A549 treated with AZD9567 at 1 μM for 4 hours (cell line): Measurements from ENCODE around the gene VHLL. TPM values are rescaled to one million over a fixed set of nuclear protein-coding genes. Genes with fewer than 3 reads are reported as not detected.

ENCODE experiments used
- total RNA-seq: library from RNA; stranded (reverse); fragments of 200-300 nt; extraction: Qiagen RNA extraction; gene quantifications from 5 replicates; pipeline ENCODE4 v1.2.3, GENCODE V29; 2022; ENCODE audit not compliant: insufficient read depth

Gene VHLL
- not detected in 5 replicates for total RNA-seq

DNA sequence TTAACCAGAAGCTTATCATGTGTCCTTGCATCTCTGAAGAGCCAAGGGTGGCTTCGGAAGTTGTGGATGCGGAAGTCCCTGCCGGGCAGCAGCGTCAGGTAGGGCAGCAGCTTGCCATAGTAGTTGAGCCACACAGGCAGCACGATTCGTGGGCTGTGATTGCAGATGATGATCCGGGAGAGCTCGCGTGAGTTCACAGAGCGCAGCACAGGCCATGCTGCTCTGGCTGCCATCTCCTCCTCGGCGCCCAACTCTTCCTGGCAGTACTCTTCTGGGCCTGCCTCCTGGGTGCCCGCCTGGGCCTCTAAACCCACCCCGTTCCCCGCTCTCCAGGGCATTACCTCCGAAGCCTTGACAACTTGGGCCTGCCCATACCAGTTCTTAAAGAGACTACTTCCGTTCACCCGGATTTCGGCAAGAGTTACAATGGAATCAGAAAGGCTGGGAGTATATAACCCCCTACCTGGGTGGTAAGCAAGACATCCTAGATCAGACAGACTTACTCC is at the start of gene VHLL:
VHLL (minus strand) TSS at position 456 of the 506 bp plus-strand sequence; CDS start at position 338, 118 bp downstream.

GRCh38 chr1:156338180-156338976 is 39.3 kb upstream of the VHLL start, which contains the start of the genes CCT3 and TSACC:
Gene CCT3 (minus strand): TSS chr1:156338292. CDS start chr1:156338184, 108 bp downstream.
Gene TSACC (plus strand): TSS chr1:156338526. CDS start chr1:156339758, 1,232 bp downstream.

GRCh38 chr1:156295391-156295947 is 3.6 kb downstream of the VHLL start, which contains the start of gene GLMP:
Gene GLMP (minus strand): TSS chr1:156295679. CDS start chr1:156295645, 34 bp downstream.

DNA sequence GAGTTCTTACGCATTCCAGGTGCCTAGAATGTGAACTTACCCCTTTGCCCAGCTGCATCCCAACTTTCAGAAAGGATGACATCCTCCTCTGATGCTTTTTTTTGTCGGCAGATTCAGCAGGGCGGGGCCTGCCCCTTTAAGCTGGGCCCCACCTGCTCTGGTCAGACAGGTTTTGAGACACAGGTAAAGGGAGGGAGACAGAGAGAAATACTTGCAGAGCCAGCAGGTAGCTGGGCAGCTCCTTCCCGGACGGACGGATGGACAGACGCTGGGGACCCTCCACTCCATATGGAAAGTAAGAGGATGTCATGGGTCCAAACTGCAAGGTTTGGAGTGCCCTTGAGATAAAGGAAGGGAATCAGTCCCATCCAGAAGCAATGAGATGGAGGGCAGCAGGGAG is 15.0 kb downstream of the VHLL start, which contains the start of gene TMEM79:
TMEM79 (plus strand) TSS at position 214 of the 400 bp plus-strand sequence. CDS start 902 bp downstream, outside the sequence.

DNA sequence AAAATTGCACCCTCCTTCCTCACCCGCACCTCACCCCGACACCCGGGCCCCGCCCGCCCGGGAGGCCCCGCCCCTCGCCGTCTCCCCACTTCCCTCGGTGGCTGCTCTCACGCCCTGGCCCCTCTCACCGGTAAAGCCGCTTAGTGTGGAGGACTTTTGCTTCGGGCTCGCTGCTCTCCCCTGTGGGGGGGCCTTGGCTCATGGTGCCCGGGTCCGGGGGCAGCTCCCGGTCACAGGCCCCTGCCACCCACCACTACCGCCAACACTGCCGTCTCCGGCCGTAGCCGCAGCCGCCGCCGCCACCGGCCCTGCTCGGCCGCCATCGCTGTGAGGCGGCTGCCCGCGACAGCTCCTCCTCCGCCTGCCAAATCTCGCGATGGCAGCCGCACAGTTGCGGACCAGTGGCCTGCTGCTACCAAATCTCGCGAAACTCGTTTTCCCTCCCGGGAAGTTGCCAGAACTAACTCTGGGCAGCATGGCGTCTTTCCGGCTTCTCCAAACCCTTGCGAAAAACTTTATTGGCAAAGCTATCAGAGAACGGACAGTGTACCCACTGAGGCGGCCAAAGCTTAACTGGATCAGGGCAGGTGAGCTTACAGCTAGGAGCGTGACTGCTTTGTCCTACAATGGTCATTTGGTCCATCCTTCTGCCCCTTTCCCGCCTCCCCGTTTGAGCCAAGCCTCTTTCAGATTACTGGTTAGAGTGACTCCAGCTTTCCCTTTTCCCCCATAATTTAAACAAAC is 16.5 kb downstream of the VHLL start, which contains the start of gene SMG5:
SMG5 (minus strand) TSS at position 347 of the 744 bp plus-strand sequence; CDS start at position 202, 145 bp downstream.

Other genes starting within 250 kb of the VHLL start
- 36.3 to 42.3 TPM (median 39.8 TPM) in 5 replicates for gene UBQLN4, start 245.5 kb downstream of the VHLL start, total RNA-seq
- 129 to 164 TPM (median 158 TPM) in 5 replicates for gene LAMTOR2, start 244.5 kb downstream of the VHLL start, total RNA-seq
- gene RAB25, start 238.1 kb downstream of the VHLL start, total RNA-seq, result not detected in 5 replicates
- gene MEX3A, start 216.8 kb downstream of the VHLL start, total RNA-seq, result 0.82 to 2.4 TPM (median 1.4 TPM) in 5 replicates
- gene LMNA, start 184.6 kb downstream of the VHLL start, total RNA-seq, result 534 to 757 TPM (median 712 TPM) in 5 replicates
- 0.31 to 0.50 TPM (median 0.38 TPM) in 4 of 5 replicates, not detected in the other for gene SEMA4A, start 145.7 kb downstream of the VHLL start, total RNA-seq
- gene SLC25A44, start 105.2 kb downstream of the VHLL start, total RNA-seq, result 27.3 to 32.4 TPM (median 30.7 TPM) in 5 replicates
- 44.2 to 63.0 TPM (median 61.4 TPM) in 5 replicates for gene PMF1, start 86.3 kb downstream of the VHLL start, total RNA-seq
- gene BGLAP, start 57.1 kb downstream of the VHLL start, total RNA-seq, result 0.26 to 0.41 TPM (median 0.29 TPM) in 4 of 5 replicates, not detected in the other
- gene PAQR6, start 51.3 kb downstream of the VHLL start, total RNA-seq, result 1.5 to 6.6 TPM (median 5.3 TPM) in 5 replicates
- gene SMG5, start 16.5 kb downstream of the VHLL start, total RNA-seq, result 35.1 to 49.4 TPM (median 47.9 TPM) in 5 replicates
- 7.0 to 9.1 TPM (median 8.2 TPM) in 5 replicates for gene TMEM79, start 15.0 kb downstream of the VHLL start, total RNA-seq
- 40.7 to 44.9 TPM (median 42.6 TPM) in 5 replicates for gene GLMP, start 3.6 kb downstream of the VHLL start, total RNA-seq
- gene CCT3, start 39.0 kb upstream of the VHLL start, total RNA-seq, result 373 to 424 TPM (median 396 TPM) in 5 replicates
- gene TSACC, start 39.2 kb upstream of the VHLL start, total RNA-seq, result 2.2 to 2.8 TPM (median 2.3 TPM) in 4 of 5 replicates, not detected in the other
- gene RHBG, start 69.9 kb upstream of the VHLL start, total RNA-seq, result 0.03 to 0.05 TPM in 2 of 5 replicates, not detected in the others
- 20.3 to 27.7 TPM (median 24.1 TPM) in 5 replicates for gene MEF2D, start 201.5 kb upstream of the VHLL start, total RNA-seq